Stimulated activated CD8-positive, alpha-beta memory T cell treated with anti-CD3 and anti-CD28 coated beads, Interleukin-4, amount 100 ng/mL, for 1 hour (primary cell): Measurements from ENCODE around the gene KRTAP10-11.
"Not testable (repeated sequence)": the region's sequence is repeated elsewhere in the genome, so short reads cannot be mapped to it uniquely, and the experiment has no call there.

ENCODE experiments used
- DNase-seq, 2 donors: peaks; one replicate each; pipeline ENCODE4 v3.0.0-alpha.2; 2020; ENCODE audit warnings: low read depth in 2 of 2, low spot score in 1 of 2

KRTAP10-11 gene

GRCh38 chr21:44646366-44647221, at the start of gene KRTAP10-11:
KRTAP10-11 (plus strand) TSS chr21:44646414; CDS start chr21:44646459, 45 bp downstream.
- not testable (repeated sequence) for DNase-seq

DNA sequence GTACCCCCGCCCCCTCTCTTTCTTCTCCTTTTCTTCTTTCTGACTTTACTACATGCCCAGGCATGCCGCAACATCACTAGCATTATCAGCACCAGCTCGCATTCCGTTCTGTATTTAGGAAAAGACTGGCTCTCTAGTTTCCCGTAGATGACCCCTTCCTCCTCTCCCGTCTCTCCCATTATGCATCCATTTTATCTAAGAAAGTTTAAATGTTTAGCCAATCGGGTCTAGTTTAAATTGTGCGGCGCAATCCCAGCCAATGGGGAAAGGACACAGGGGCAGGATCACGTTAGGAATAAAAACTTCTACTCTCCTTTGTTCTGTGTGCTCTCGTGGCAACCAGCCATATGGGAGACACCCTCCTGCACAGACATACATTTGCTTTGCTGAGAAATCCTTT, 48.2 kb upstream of the KRTAP10-11 start:
- DNase-seq: no peak

DNA sequence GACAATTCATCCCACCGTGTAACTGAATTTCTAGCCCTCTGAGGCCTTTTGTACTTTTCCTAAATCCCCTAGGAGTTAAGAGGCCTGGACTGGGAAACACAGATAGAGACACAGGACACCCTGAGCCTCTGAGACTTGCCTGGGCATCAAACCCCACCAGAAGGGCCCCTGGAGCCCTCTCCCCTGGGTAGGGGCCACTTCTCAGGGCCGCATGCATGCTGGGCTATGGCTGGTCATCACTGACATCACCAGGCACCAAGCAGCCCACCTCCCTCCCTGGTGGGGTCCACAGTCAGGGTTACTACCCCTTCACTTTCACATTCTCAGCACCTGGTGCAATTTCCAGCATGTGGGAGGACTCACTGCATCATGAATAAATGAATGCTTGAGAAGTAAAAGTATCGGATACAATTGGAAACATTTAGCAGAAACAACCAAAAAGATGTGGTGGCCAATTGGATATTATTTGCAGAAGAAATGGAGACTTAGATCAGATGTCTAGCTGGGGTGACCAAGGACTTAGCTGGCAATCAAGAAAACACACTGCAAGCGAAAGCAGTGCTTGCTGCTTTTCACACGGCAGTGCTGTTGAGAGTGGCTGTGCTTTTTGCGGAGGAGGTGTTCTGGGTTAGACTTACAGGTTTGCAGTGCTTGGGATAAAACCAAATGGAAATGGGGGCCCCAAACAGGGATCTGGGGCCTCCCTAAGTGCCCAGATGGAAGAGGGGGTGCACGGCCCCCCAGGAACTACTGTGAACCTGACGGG, 46.8 kb upstream of the KRTAP10-11 start:
- no peak for DNase-seq

DNA sequence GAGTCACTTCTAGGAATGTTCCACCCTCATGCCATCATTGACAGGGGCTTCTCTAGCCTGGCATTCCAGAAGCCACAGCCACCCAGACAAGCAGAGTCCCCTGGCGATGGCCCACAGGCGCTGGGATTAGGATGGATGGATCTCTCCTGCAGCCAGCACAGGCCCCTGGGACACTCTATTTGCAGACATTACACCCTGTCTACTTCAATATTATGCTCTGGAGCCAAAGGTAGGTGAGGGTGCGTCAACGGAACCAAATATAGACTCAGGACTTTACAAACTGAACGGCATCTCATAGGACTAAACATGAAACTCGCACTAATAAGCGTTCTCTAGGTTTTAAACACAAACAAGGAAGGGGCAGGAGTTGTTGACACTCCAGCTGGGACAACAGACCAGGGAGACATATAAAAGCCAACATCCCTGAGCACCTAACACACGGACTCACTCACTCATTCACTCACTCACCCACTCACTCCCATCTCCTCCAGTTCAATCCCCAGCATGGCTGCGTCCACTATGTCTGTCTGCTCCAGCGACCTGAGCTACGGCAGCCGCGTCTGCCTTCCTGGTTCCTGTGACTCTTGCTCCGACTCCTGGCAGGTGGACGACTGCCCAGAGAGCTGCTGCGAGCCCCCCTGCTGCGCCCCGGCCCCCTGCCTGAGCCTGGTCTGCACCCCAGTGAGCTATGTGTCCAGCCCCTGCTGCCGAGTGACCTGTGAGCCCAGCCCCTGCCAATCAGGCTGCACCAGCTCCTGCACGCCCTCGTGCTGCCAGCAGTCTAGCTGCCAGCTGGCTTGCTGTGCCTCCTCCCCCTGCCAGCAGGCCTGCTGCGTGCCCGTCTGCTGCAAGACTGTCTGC, 45.9 kb upstream of the KRTAP10-11 start, which contains the start of gene KRTAP10-7:
Gene KRTAP10-7, plus strand, starts transcription at position 480 of the 861 bp plus-strand sequence. Its CDS starts 25 bp downstream, at position 505.
- not testable (repeated sequence) for DNase-seq

GRCh38 chr21:44601091-44601490, 45.1 kb upstream of the KRTAP10-11 start:
- DNase-seq: not testable (repeated sequence)

- no peak for DNase-seq
Measured at GRCh38 chr21:44601596-44602462, 44.4 kb upstream of the KRTAP10-11 start.

DNA sequence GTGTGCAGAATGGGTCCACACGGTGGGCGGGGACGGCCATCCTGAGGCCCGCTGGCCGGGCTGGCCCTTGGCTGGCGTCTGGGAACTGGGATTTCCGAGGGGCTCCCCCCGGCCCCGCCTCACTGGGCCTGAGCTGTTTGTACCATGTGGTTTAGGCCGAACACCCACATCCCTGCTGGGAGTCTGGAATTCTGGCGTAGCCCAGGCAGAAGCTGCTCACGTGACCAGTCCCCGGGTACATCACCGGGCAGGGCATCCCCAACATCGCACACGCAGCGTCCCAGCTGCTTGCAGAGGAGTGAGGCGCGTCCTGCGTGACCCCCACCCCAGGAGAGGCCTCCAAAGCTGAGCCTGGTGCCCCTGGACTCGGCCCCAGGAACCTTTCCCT, 43.8 kb upstream of the KRTAP10-11 start:
- DNase-seq: no peak

GRCh38 chr21:44603109-44603875, 42.9 kb upstream of the KRTAP10-11 start:
- DNase-seq: no peak

- no peak for DNase-seq
Measured at GRCh38 chr21:44603911-44604310, 42.3 kb upstream of the KRTAP10-11 start.

DNA sequence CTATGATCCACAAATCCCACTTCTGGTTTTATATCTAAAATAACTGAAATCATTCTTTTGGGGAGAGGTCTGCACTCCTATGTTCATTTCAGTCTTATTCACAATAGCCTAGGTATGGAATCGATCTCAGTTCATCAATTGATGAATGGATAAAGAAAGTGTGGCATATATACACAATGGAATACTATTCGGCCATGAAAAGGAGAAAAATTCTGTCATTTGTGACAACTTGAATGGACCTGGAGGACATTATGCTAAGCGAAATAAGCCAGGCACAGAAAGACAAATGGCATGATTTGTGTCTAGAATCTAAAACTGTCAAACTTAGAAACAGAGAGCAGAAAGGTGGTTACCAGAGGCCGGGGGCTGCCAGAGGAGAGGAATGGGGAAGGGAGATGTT, 39.7 kb upstream of the KRTAP10-11 start:
- no peak for DNase-seq

GRCh38 chr21:44609193-44609592, 37.0 kb upstream of the KRTAP10-11 start:
- no peak for DNase-seq

DNA sequence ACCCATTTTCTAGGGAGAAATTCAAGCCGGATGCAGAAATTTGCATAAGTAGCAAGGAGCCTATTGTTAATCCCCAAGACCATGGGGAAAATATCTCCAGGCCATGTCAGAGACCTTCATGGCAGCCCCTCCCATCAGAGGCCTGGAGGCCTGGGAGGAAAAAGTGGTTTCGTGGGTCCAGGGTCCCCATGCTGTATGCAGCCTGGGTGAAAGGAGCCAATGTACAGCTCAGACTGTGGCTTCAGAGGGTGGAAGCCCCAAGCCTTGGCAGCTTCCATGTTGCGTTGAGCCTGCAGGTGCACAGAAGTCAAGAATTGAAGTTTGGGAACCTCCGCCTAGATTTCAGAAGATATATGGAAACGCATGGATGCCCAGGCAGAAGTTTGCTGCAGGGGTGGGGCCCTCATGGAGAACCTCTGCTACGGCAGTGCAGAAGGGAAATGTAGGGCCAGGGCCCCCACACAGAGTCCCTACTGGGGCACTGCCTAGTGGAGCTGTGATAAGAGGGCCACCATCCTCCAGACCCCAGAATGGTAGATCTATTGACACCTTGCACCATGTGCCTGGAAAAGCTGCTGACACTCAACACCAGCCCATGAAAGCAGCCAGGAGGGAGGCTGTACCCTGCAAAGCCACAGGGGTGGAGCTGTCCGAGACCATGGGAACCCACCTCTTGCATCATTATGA, 35.9 kb upstream of the KRTAP10-11 start:
- DNase-seq: not testable (repeated sequence)

- DNase-seq: no peak
Measured at GRCh38 chr21:44611551-44611950, 34.7 kb upstream of the KRTAP10-11 start.

GRCh38 chr21:44612029-44612486, 34.2 kb upstream of the KRTAP10-11 start, which contains the start of gene KRTAP10-8:
KRTAP10-8 (plus strand) TSS chr21:44612079; CDS start chr21:44612101, 22 bp downstream.
- no peak for DNase-seq

DNA sequence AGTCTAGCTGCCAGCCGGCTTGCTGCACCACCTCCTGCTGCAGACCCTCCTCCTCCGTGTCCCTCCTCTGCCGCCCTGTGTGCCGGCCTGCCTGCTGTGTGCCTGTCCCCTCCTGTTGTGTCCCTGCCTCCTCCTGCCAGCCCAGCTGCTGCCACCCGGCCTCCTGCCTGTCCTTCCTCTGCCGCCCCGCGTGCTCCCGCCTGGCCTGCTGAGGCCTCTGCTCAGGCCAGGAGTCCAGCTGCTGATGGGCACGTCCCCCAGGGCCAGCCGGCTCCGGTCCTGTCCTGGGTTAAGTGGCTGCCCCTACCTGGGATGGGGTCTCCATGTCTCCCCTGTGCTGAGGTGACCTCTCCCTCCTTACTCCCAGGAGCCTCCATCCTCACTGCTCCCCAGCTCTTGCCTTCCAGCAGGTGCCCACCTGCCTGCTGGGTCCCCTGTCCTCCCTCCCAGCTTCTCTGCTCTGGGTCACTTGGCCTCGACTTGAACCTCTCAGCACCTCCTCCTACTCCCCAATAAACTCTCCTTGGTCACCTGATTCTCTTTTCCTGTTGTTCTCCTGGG, 33.5 kb upstream of the KRTAP10-11 start:
- no peak for DNase-seq

DNA sequence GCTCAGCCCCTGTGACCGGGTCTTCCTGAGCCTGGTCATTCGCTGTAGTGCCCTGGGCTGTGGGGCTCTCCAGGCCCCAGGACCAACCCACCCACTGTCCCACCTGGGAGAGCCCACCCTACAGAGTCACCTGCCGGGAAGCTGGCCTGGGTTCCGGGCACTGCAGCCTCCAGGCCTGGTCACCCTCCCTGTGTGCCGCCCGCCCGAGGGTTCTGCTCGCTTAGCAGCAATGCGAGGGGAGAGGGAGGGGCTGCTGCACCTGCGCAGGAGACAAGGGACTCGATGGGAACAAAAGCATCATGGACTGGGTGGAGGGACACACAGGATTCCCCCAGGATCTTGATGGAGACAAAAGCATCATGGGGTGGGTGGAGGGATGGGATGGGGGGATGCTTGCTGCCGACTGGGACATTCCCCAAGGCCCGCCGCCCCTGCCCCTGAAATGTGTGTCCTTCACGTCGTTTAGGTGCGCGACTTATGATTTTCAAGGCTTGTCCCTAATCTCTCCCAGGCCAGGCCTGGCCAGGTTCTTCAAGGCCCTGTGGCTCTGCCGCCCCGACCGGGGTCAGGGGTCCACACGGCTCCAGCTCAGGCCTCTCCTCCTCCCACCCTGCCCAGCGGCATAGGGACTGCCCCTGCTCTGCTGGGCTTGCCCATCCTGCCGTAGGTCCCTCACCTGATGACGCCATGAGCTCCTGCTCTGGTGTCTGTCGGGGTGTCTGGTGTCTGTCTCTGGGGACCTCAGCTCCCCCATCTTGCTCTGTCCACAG, 32.6 kb upstream of the KRTAP10-11 start:
- no peak for DNase-seq

GRCh38 chr21:44614161-44614631, 32.0 kb upstream of the KRTAP10-11 start:
- no peak for DNase-seq
